HG02588 (cell line): ENCODE data around the gene LYL1.

Source experiments
- ATAC-seq: cut with Tn5 transposase; IDR thresholded peaks from one replicate; pipeline ENCODE4 v1.9.1; 2021; ENCODE audit warnings: mild to moderate bottlenecking, moderate library complexity; ENCODE audit not compliant: unreplicated experiment

LYL1 gene

DNA sequence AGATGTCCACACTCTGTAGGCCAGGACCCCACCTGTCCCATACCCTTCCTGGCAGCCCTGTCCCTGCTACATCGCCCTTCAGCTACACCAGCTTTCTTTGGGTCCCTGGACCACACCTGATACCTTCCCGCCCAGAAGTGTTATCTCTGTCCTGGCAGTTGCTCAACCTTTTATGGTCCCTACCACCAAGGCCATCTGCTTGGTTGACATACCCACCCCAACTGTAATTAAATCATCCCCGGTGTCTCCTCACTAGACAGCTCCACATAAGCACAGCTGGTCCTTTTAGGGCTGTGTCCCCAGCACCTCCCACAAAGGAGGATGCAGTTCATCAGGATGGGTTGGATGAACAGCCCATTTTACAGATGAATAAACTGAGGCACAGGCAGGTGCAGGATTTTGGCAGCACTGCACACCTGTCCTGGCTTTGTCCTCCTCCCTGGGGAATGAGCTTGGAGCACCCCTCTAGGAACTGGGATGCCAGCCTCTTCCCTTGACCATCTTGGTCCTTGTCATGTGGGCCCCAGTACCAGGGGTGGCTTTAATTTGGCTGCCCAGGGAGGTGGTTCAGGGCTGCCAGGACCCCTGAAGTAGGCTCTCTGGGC is 28.3 kb upstream of the LYL1 start:
- ATAC-seq, result no peak

DNA sequence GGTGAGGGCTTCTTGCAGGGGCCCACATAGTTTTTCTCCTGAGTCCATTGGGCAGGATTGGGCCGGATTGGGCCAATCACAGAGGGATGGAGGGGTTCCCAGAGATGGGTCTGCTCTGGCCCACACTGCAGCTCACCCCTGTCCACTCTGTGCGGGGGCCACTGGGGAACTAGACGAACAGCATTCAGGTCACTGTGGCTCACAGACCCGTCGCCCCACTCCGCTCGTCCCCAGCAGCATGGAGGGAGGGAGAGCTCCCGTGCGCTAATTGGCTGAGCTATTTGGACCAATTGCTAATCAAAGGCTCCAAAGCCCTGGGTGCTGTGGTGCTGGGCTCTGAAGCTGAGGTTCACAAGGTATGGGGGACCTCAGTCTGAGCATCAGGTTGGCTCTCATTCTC is 26.7 kb upstream of the LYL1 start:
- no peak for ATAC-seq

- no peak for ATAC-seq
These were observed 25.9 kb upstream of the LYL1 start for GRCh38 chr19:13128583-13128982.

GRCh38 chr19:13127811-13128575 is 25.3 kb upstream of the LYL1 start:
- ATAC-seq, result no peak

DNA sequence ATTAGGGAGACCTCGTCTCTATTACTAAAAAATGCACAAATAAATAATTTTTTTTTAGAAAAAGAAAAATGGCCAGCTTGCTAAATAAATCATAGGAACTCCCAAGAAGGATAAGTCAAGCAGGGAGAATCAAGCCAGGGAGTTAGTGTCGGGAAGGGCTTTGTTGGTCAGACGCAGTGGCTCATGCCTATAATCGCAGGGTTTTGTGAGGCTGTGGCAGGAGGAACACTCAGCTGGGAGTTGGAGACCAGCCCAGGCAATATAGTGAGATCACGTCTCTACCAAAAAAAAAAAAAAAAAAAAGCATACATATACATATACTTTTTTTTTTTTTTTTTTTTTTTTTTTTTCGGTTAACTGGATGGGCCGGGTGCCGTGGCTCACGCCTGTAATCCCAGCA is 24.4 kb upstream of the LYL1 start:
- ATAC-seq, result no peak

DNA sequence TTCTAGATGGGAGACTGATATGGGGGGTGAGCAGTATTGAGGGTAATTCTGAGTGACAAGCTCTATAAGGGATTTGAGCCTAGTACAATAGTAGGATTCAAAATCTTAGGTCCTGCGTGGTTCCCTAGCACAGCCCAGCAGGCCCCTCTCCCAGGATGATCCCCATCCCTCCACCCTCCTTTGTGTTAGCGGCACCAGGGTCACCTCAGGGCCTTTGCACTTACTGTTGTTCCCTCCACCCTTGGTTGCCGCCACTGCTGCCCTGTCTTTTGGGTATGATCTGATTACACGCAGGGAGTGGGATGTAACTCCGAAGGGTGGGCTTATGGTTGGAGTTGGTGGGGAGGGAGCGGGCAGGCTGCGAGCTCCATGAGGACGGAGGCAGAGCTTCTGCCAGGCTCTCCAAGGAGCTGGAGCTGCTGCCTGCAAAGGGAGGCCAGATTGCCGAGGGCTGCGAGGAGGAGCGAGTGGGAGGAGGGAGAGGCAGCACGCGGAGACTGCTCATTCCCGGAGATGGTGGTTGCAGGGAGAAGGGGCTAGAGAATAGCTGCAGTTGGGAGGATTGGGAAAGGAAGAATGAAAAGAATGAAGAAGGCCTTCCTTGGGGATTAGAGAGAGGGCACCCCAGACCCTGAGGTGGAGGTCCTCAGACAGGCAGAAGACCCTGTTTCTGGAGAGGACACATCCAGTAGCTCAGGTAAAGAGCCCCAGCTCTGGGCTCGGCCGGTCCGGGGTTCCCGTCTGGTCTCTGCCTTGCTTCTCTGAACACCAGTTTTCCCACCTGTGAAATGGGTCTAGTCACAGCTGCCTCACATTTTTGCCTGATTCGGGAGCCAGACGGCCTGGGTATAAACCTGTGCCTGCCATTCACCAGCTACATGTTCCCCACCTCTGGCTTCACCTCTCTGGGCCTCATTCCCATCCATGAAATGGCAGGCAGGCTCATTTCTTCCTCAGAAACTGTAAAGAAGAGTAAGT is 20.6 kb upstream of the LYL1 start:
- no peak for ATAC-seq

DNA sequence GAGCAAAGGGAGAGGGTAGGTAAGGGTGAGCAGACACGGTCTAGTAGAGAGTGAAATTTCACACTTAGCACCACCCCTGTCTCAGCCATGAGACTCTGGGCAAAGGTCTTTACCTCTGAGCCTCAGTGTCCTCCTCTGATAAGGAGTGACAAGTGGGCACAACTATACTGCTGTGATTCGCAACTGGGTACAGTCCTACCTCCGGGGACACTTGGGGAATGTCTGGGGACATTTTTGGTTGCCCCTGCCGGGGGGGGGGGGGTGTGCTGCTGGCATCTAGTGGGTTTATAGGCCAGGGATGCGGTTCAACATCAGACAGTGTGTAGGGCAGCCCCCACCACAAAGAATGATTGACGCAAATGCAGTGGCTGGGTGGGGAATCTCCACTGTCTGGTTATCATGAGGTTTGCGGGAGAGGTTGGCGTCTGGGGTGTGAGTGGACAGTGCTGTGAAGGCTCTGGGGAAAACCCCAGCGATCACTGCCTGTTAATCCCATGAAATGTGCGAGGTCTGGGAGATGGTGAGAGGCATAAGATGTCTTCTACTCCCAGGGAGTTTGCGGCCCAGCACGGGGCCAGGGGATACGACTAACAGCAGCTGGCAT is 19.7 kb upstream of the LYL1 start:
- no peak for ATAC-seq

DNA sequence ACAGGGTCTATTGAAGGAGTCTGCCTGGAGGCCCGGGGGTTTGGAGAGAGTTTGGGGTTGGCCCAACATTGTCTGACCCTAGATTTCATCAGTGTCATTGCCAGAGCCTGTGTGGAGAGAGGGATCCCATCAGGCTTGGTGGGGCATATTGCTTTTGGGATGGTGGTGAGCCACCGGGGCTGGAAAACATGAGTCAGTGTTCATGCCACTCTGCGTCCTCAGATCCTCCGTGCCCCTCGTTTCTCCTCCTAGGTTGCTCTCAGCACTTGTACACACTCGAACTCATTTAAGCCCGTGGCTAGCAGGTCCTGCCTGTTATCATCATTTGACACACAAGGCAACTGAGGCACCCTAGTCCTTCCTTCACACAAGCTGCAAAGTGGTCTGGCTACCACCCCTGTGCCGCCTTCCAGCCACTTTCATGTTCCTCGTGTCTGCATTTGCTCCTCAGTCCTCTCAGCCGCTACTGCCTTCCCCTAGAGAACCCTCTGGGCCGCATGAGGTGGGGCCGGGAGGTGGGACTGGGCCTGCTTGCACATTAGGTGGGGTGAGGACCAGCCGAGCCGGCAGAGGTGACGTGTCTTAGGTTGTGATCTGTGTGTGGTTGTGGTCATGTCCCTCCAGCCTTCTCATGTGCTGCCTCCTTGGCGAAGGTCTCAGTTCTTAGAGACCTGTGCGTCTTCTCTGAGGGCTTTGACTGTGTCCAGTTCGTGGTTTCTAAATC is 19.1 kb upstream of the LYL1 start:
- ATAC-seq, result no peak

GRCh38 chr19:13120817-13121216 is 18.2 kb upstream of the LYL1 start:
- ATAC-seq, result no peak

GRCh38 chr19:13120031-13120430 is 17.4 kb upstream of the LYL1 start:
- ATAC-seq, result no peak

GRCh38 chr19:13119627-13120026 is 17.0 kb upstream of the LYL1 start:
- no peak for ATAC-seq

DNA sequence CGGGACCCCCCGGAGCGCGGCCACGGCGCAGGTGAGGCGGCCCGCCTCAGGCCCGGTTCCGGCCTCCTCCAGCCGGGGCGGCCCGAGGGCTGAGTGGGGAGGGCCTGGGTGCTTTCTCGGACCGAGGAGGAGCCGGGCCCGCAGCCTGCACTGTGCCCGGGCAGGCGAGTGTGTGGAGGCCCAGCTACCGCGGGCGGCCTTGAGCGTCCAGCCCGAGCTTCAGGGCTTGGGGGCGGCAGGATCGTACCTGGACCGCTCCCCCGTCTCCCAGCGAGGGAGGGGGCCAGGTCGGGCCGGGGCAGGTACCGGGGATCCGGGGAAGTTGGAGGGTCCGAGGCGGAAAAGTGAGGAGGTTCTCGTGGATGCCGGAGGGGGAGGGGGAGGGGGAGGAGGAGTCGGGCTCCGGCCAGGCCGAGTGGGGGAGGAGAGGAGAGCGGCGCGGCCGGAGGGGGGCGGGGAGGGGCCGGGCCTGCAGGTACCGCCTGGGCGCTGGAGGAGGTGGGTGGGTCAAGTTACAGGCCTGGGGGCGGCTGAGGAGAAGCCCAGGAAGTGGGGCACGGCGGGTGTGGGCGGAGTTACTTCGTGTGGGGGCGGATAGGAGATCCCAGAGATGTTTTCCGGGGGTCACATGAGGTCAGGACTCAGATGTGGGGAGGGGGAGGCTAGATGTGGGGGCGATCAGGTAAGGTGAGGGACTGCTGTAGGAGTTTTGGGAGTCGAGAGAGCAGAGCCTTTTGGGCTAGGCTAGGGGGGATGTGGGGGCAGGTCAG is 16.0 kb upstream of the LYL1 start:
- no peak for ATAC-seq

GRCh38 chr19:13117772-13118423 is 15.2 kb upstream of the LYL1 start, which contains the start of gene NACC1:
TSS of gene NACC1 (plus strand) at chr19:13118264. CDS start at chr19:13135208, 16,944 bp downstream.
- ATAC-seq, result peak; percentile 57

DNA sequence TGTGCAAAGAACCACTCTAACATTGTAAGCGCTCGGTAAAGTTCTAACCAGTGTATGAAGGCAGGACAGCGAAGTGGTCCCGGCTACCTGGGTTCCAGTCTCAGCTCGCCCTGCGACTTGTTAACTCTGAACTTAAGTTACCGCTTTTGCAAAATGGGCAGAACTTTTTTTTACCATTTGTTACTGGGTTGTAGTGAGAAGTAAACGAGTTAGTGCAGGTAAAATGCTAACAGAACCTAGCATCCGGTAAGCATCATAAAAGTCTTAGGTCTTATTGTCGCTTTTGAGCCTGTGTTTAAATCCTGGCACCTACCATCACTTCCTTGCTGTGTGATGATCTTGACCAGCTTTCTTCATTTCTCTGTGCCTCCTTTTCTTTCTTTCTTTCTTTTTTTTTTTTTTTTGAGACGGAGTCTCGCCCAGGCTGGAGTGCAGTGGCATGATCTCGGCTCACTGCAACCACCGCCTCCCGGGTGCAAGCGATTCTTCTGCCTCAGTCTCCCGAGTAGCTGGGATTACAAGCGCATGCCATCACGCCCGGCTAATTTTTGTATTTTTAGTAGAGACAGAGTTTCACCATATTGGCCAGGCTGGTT is 14.6 kb upstream of the LYL1 start:
- ATAC-seq, result no peak

- peak; percentile 44 for ATAC-seq
These were observed 13.9 kb upstream of the LYL1 start, which contains the start of gene TRMT1 for GRCh38 chr19:13116282-13117175. TSS of gene TRMT1 (minus strand) at chr19:13116740. CDS start at chr19:13116399, 341 bp downstream.

GRCh38 chr19:13115936-13116281 is 13.3 kb upstream of the LYL1 start:
- no peak for ATAC-seq

- no peak for ATAC-seq
These were observed 9.9 kb upstream of the LYL1 start for GRCh38 chr19:13112555-13112954.
